Heart left ventricle (tissue), 16 donors: Measurements from ENCODE around the gene DRC1. TPM values are rescaled to one million over a fixed set of nuclear protein-coding genes. Genes with fewer than 3 reads are reported as not detected.

ENCODE experiments used
- ATAC-seq, 4 donors: fragments of 200-7000 bp; cut with Tn5 transposase; one replicate each; pipeline ENCODE4 v1.9.1; 2020 to 2022; ENCODE audit warnings: moderate library complexity in 4 of 4, mild to moderate bottlenecking in 3 of 4, moderate number of reproducible peaks in 1 of 4
- DNase-seq, 5 donors: peaks; one replicate each; pipeline ENCODE4 v3.0.0-alpha.2; 2020
- H3K27ac ChIP-seq, 12 donors: fragments of 200-600 bp; sonication (generic) in 4 of 12; one replicate each; pipeline versions ENCODE4 v1.5.0 to v1.8.0; 2016 to 2022; ENCODE audit warnings: mild to moderate bottlenecking in 2 of 12
- H3K27me3 ChIP-seq, 9 donors: fragments of 200-600 bp; sonication (generic) in 2 of 9; one replicate each; pipeline versions ENCODE4 v1.5.1 to v1.8.0; 2016 to 2022; ENCODE audit warnings: mild to moderate bottlenecking in 3 of 9
- H3K36me3 ChIP-seq, 9 donors: fragments of 200-600 bp; sonication (generic) in 2 of 9; one replicate each; pipeline versions ENCODE4 v1.5.0 to v1.8.0; 2018 to 2022; ENCODE audit warnings: mild to moderate bottlenecking in 2 of 9
- H3K4me1 ChIP-seq, 12 donors: fragments of 200-600 bp; sonication (generic) in 4 of 12; one replicate each; pipeline versions ENCODE4 v1.5.0 to v1.8.0; 2016 to 2022; ENCODE audit warnings: mild to moderate bottlenecking in 3 of 12
- H3K4me3 ChIP-seq, 12 donors: fragments of 200-600 bp; sonication (generic) in 4 of 12; one replicate each; pipeline versions ENCODE4 v1.5.0 to v1.8.0; 2017 to 2022; ENCODE audit warnings: mild to moderate bottlenecking in 9 of 12, moderate library complexity in 4 of 12
- H3K9me3 ChIP-seq, 12 donors: fragments of 200-600 bp; sonication (generic) in 4 of 12; one replicate each; pipeline versions ENCODE4 v1.5.0 to v1.8.0; 2016 to 2022; ENCODE audit warnings: mild to moderate bottlenecking in 1 of 12
- POLR2A ChIP-seq, 2 donors: fragments of 450-650 bp; IDR thresholded peaks; one replicate each; pipeline ENCODE4 v1.6.1; 2017; ENCODE audit warnings: antibody characterized with exemption in 2 of 2, mild to moderate bottlenecking in 2 of 2, moderate library complexity in 2 of 2
- WGBS, 4 donors: extraction: QIAGEN DNeasy Blood & Tissue Kit in 2 of 4; methylation state at CpG; one replicate each; pipeline versions ENCODE4 v1.1.5 to v1.1.7; 2013 to 2018; 5-methylcytosine and 5-hydroxymethylcytosine counted together
- intact Hi-C, 10 donors: fragments of 100-400 bp; cut with DNase I; formaldehyde crosslinking; loops; one replicate each; pipeline versions ENCODE4 v1.11.1 to v1.14.2; 2022
- polyA plus RNA-seq, 2 donors: library from polyadenylated mRNA; stranded (reverse); fragments of 200-250 nt; gene quantifications; one replicate each; pipeline ENCODE4 v1.2.3, GENCODE V29; 2013
- total RNA-seq, 9 donors: library from RNA; depleted of rRNA in 2 of 9; stranded (reverse); fragments of >200 nt in 2 of 9; fragmentation: NEBNext Ultra II Directional in 3 of 9; extraction: Animal tissue kit (Norgen Biotek cat#: 25700) in 3 of 9; gene quantifications; one replicate each; pipeline versions ENCODE4 v1.1.0 to v1.2.4, GENCODE V29; 2016 to 2023
- TF ChIP-seq, protein P1 (sequence below), 12 donors: fragments of 200-600 bp; sonication (generic) in 4 of 12; IDR thresholded peaks; one replicate each; pipeline versions ENCODE4 v1.5.0 to v1.8.0; 2018 to 2022; ENCODE audit warnings: antibody characterized with exemption in 12 of 12, mild to moderate bottlenecking in 5 of 12
- donor health status: ischemic (EF 13 %, LVEDD 7.1; RV severe dilation, severe dysfunction).
- donor health status: healthy with polysubstance abuse.
- donor health status: DM: no; HTN: yes; CAD: no.
- donor health status: DM: no; HTN: no; CAD: no.
- donor health status: ischemic (EF 25% LVEDD 6.9; RV normal size, moderate dysfunction).
- donor health status: ischemic (EF 25% LVEDD 5.7; RV mildly dilated, moderate dysfunction).
- donor health status: healthy.
- donor health status: DM: yes; HTN: yes; CAD: no.
- donor health status: ischemic (EF 35%, LVEDD 5.7; RV mildly dilated, moderate dysfunction).
- donor health status: nonischemic (EF 11% LVEDD 7.7; RV severe dilation, severe dysfunction).
- donor health status: DM: yes; HTN: yes; CAD: no.
- donor health status: PGD.
- donor health status: ischemic (EF 29% LVEDD 5.4; RV normal size, mild dysfunction).
- donor health status: nonischemic (EF 23%, LVEDD 6.1; RV moderate dilation, normal function).

DRC1 gene
- total and polyA plus RNA-seq, 11 donors, result 0.15 to 0.73 (median 0.44) TPM; not detected in 8

- Histone ChIP-seq H3K27me3 (peaks cover 0 to 2% (median 0%) of the 10 kb centered on the region in 9 donors), H3K36me3 (no peaks in the 10 kb centered on the region), H3K27ac (no peak overlapping the region), H3K9me3 (no peaks in the 10 kb centered on the region), H3K4me1 (no peaks in the 10 kb centered on the region), H3K4me3 (no peak overlapping the region)
- 49 to 68% (median 64%) methylated on average over 8 of the region's 8 CpGs for WGBS, 4 donors
- DNase-seq (peak in 1 of 5 donors; percentile 5), ATAC-seq (no peak)
- intact Hi-C loops, result no loop called here
- no peak for TF ChIP-seq POLR2A (IDR thresholded peaks at IDR 0.05)
- TF ChIP-seq, protein P1, sequence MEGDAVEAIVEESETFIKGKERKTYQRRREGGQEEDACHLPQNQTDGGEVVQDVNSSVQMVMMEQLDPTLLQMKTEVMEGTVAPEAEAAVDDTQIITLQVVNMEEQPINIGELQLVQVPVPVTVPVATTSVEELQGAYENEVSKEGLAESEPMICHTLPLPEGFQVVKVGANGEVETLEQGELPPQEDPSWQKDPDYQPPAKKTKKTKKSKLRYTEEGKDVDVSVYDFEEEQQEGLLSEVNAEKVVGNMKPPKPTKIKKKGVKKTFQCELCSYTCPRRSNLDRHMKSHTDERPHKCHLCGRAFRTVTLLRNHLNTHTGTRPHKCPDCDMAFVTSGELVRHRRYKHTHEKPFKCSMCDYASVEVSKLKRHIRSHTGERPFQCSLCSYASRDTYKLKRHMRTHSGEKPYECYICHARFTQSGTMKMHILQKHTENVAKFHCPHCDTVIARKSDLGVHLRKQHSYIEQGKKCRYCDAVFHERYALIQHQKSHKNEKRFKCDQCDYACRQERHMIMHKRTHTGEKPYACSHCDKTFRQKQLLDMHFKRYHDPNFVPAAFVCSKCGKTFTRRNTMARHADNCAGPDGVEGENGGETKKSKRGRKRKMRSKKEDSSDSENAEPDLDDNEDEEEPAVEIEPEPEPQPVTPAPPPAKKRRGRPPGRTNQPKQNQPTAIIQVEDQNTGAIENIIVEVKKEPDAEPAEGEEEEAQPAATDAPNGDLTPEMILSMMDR (IDR thresholded peaks at IDR 0.05), result no peak
These were observed 89.9 kb downstream of the DRC1 start for GRCh38 chr2:26491563-26492167.

DNA sequence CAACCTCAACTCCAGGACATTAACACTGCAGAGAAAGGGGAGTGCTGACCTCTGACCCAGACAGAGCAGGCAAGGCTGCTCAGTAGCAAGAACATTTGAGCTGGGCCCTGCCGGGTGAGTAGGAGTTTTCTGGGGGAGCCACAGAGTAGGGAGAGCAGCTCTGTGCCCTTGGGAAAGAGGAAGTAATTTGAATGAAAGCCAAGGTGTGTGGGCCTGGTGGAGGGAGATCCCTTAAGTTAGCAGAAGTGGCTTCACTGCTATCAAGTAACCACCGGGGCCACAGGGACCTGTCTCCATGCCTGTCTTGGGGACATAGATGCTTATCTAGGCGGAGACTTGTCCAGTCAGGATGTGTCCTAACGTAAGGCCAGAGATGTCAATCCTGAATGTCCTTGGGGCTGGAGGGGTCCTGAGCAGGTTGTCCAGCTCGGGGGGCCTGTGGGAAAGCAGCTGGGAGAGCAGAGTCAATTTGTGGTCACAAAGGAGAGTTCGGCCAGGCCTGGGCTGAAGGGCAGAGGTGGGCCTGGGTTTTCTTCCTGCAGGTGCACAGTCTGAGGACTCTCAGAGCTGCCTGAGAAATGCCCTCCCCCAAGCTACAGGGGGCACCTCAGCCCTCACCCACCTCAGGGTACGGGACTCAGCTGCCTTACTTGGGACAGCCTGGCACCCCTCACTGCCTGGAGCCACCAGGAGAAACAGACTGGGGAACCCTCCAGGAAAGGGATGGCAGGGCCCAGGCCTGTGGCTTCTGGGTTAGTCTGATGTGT lies 91.2 kb downstream of the DRC1 start:
- intact Hi-C loops, result no loop called here
- peaks cover 0 to 2% (median 0%) of the 10 kb centered on the region in 9 donors for H3K27me3 ChIP-seq
- no peaks in the 10 kb centered on the region for H3K36me3 ChIP-seq
- DNase-seq, result peak in 1 of 5 donors; percentile 7
- 77 to 93% (median 89%) methylated on average over 6 to 7 of the region's 7 CpGs for WGBS, 4 donors
- H3K27ac ChIP-seq, result no peak overlapping the region
- H3K9me3 ChIP-seq, result no peaks in the 10 kb centered on the region
- no peak for ATAC-seq
- no peaks in the 10 kb centered on the region for H3K4me1 ChIP-seq
- TF ChIP-seq, protein P1 (IDR thresholded peaks at IDR 0.05), result no peak
- no peak overlapping the region for H3K4me3 ChIP-seq

DNA sequence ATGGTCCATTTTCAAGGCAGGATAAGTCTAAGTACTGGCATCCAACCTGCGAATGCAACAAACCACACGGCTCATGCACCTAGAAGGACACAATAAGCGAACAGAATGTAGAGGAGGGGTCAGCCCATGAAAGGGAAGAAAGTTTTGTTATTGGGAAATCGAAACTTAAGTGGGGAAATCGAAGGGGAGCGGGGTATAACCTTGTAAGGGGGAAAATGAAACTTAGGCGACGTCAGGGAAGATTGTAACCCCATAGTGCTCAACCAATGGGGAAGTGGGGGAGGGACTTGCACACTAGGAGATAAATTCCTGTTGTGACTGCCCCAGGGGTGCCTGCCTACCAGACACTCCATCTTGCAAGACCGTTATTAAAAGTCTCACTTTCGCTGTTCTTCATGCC lies 91.8 kb downstream of the DRC1 start:
- Histone ChIP-seq H3K36me3 (no peaks in the 10 kb centered on the region), H3K27ac (no peak overlapping the region), H3K4me1 (no peaks in the 10 kb centered on the region), H3K9me3 (no peaks in the 10 kb centered on the region), H3K27me3 (peaks cover 0 to 6% (median 0%) of the 10 kb centered on the region in 9 donors), H3K4me3 (no peak overlapping the region)
- intact Hi-C loops, result no loop called here
- DNase-seq, result no peak
- TF ChIP-seq, protein P1 (IDR thresholded peaks at IDR 0.05), result no peak
- TF ChIP-seq POLR2A (IDR thresholded peaks at IDR 0.05), result no peak
- 92 to 94% (median 93%) methylated on average over 10 of the region's 10 CpGs for WGBS, 4 donors
- no peak for ATAC-seq

DNA sequence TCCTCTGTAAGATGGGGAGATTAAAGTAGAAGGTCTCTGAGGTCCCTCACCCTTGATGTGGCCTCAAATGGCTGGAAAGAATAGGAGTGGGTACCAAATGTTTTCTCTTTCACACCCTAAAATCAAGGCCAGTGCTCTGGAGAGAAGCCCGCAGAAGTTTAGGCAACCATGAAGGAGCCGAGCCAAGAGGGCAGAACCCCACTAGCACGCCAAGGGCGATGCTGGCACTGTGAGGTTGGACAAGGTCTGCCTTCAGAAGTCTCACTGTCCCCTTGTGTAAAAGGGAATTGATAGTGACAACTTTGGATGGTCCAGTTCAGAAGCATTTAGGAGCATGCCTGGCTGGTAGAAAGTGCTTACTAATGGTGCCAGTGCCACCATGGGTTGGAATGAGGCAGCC lies 92.5 kb downstream of the DRC1 start:
- intact Hi-C loops, result no loop called here
- WGBS, 4 donors, result 95 to 100% (median 98%) methylated on average over 4 of the region's 4 CpGs
- TF ChIP-seq, protein P1 (IDR thresholded peaks at IDR 0.05), result no peak
- TF ChIP-seq POLR2A (IDR thresholded peaks at IDR 0.05), result no peak
- ATAC-seq, result no peak
- no peaks in the 10 kb centered on the region for H3K4me1 ChIP-seq
- DNase-seq, result no peak
- H3K27me3 ChIP-seq, result peaks cover 0 to 6% (median 0%) of the 10 kb centered on the region in 9 donors
- H3K4me3 ChIP-seq, result no peak overlapping the region
- no peaks in the 10 kb centered on the region for H3K9me3 ChIP-seq
- no peaks in the 10 kb centered on the region for H3K36me3 ChIP-seq
- no peak overlapping the region for H3K27ac ChIP-seq
